Measurements from ENCODE around the gene PTBP2.

GRCh38 chr1:96723377-96723776 is 1.8 kb downstream of the PTBP2 start:
- TF ChIP-seq ZNF274 (IDR thresholded peaks at IDR 0.05; ENCODE audit: low read depth, low read length) (no peak), YY1 (IDR thresholded peaks at IDR 0.05; ENCODE audit: insufficient read depth, insufficient read length) (no peak)

Measured in NT2/D1 (cell line).